PC-9 (cell line): Measurements from ENCODE around the gene GLRA1. TPM values are rescaled to one million over a fixed set of nuclear protein-coding genes. Genes with fewer than 3 reads are reported as not detected.

Experiments
- Bru-seq: library from RNA; stranded (reverse); fragments of 400-500 nt; gene quantifications from one replicate; lab custom pipeline; 2021; lab: Mats Ljungman, UMichigan
- BruChase-seq, 2 experiments: library from RNA; stranded (reverse); fragments of 400-500 nt; gene quantifications; one replicate each; lab custom pipeline; 2021; lab: Mats Ljungman, UMichigan
- BruUV-seq: library from RNA; stranded (reverse); fragments of 400-500 nt; replicated peaks from 2 replicates; lab custom pipeline; 2021; lab: Mats Ljungman, UMichigan
- CTCF ChIA-PET: fragments of 300-600 bp; sonication (Branson Sonifier 250); formaldehyde crosslinking; loops from one replicate; lab custom pipeline; 2022; ENCODE audit warnings: antibody characterized with exemption; lab: Charles Lee
- POLR2A ChIA-PET: fragments of 300-600 bp; sonication (Branson Sonifier 250); formaldehyde crosslinking; loops from one replicate; lab custom pipeline; 2022; ENCODE audit warnings: antibody characterized with exemption; ENCODE audit not compliant: unreplicated experiment; lab: Charles Lee
- DNase-seq, 2 experiments: peaks; one replicate each; pipeline versions ENCODE4 v3.0.0 to v3.0.0-alpha.2; 2015 to 2022; ENCODE audit warnings: mixed read lengths in 1 of 2
- H2AFZ ChIP-seq: fragments of 200-600 bp; sonication (generic); 2 replicates; pipeline ENCODE4 v1.8.1; 2017; ENCODE audit warnings: antibody characterized with exemption
- H3F3A ChIP-seq: fragments of 200-600 bp; sonication (generic); 2 replicates; pipeline ENCODE4 v1.8.1; 2017; ENCODE audit warnings: antibody characterized with exemption, mild to moderate bottlenecking, low read depth; ENCODE audit not compliant: insufficient read depth
- H3K27ac ChIP-seq: fragments of 200-600 bp; sonication (generic); 2 replicates; pipeline ENCODE4 v1.6.1; 2016; ENCODE audit warnings: mixed run types
- H3K27me3 ChIP-seq: fragments of 200-600 bp; sonication (generic); 2 replicates; pipeline ENCODE4 v1.6.1; 2016; ENCODE audit warnings: low read depth, mixed run types; ENCODE audit not compliant: insufficient read depth
- H3K36me3 ChIP-seq: fragments of 200-600 bp; sonication (generic); 2 replicates; pipeline ENCODE4 v1.6.1; 2016; ENCODE audit warnings: low read depth, mixed run types
- H3K4me1 ChIP-seq: fragments of 200-600 bp; sonication (generic); replicated peaks from 2 replicates; pipeline ENCODE4 v1.6.1; 2016; ENCODE audit warnings: mixed run types; ENCODE audit not compliant: insufficient read depth
- H3K4me2 ChIP-seq: fragments of 200-600 bp; sonication (generic); 2 replicates; pipeline ENCODE4 v1.6.1; 2017; ENCODE audit warnings: mixed run types
- H3K4me3 ChIP-seq: fragments of 200-600 bp; sonication (generic); 2 replicates; pipeline ENCODE4 v1.6.1; 2016; ENCODE audit warnings: mixed run types
- H3K79me2 ChIP-seq: fragments of 200-600 bp; sonication (generic); 2 replicates; pipeline ENCODE4 v1.6.1; 2017; ENCODE audit warnings: low read depth, mixed run types
- H3K9me2 ChIP-seq: fragments of 200-600 bp; sonication (generic); 2 replicates; pipeline ENCODE4 v1.8.1; 2017; ENCODE audit warnings: mild to moderate bottlenecking; ENCODE audit not compliant: insufficient read depth
- H3K9me3 ChIP-seq: fragments of 200-600 bp; sonication (generic); 2 replicates; pipeline ENCODE4 v1.8.1; 2016; ENCODE audit warnings: low read depth; ENCODE audit not compliant: insufficient read depth
- H4K20me1 ChIP-seq: fragments of 200-600 bp; sonication (generic); 2 replicates; pipeline ENCODE4 v1.8.1; 2017; ENCODE audit not compliant: insufficient read depth
- CTCF ChIP-seq: fragments of 200-600 bp; sonication (generic); conservative IDR thresholded peaks from 2 replicates; pipeline ENCODE4 v1.6.1; 2017; ENCODE audit warnings: mixed run types, antibody characterized with exemption, mild to moderate bottlenecking, moderate library complexity
- EZH2 ChIP-seq: fragments of 200-600 bp; sonication (generic); IDR thresholded peaks from 2 replicates; pipeline ENCODE4 v1.8.0; 2017; ENCODE audit warnings: antibody characterized with exemption, low read depth
- intact Hi-C: fragments of 100-400 bp; cut with micrococcal nuclease; formaldehyde crosslinking; loops from one replicate; pipeline ENCODE4 v1.10.0; 2022; ENCODE audit not compliant: unreplicated experiment
- long read RNA-seq: library from polyadenylated mRNA; stranded (forward); transcript quantifications from one replicate; pipeline ENCODE4 v2.0.0, GENCODE V29; 2022
- total RNA-seq: library from RNA; stranded (reverse); gene quantifications from 2 replicates; pipeline ENCODE4 v1.2.3, GENCODE V29; 2021

GLRA1 gene
- total RNA-seq (not detected in 2 replicates), Bru-seq, nascent RNA (percentile 2 among the genes with signal in this experiment), BruChase-seq, experiment 1, labeled RNA remaining after a 2-hour chase (not detected), BruChase-seq, experiment 2, labeled RNA remaining after a 6-hour chase (not detected)
- long read RNA-seq, partial matches to known transcripts: 0 of 3 reads
- long read RNA-seq, other reads (novel, unspliced or antisense): 3 of 3 reads

- H3K9me2 ChIP-seq: no peaks in the 10 kb centered on the region
- no peaks in the 10 kb centered on the region for H3K79me2 ChIP-seq
- no peaks in the 10 kb centered on the region for H4K20me1 ChIP-seq
- H3K9me3 ChIP-seq: no peaks in the 10 kb centered on the region
- H3F3A ChIP-seq: no peaks in the 10 kb centered on the region
- intact Hi-C loops: no loop called here
- H3K4me2 ChIP-seq: no peak within 1 kb of the TSS
- no peaks in the 10 kb centered on the region for H3K36me3 ChIP-seq
- H3K4me1 ChIP-seq: no peaks in the 10 kb centered on the region
- no peak for TF ChIP-seq CTCF
- no peak for TF ChIP-seq EZH2
- H3K27me3 ChIP-seq: 0 out of 2 replicates have a peak, but pooled peaks cover 4% of the 10 kb centered on the region
- ChIA-PET CTCF (no interaction called here), POLR2A (no interaction called here)
- no TSS peak for BruUV-seq
- H3K4me3 ChIP-seq: no peak within 1 kb of the TSS
- no peak within 1 kb of the TSS for H2AFZ ChIP-seq
- peak in 1 of 2 experiments; percentile 16 for DNase-seq
- no peak within 1 kb of the TSS for H3K27ac ChIP-seq
These were observed at the start of gene GLRA1 for GRCh38 chr5:151924564-151925301. TSS of gene GLRA1 (minus strand) at chr5:151924851. CDS start at chr5:151924549, 302 bp downstream.

- no peak overlapping the region for H3K4me2 ChIP-seq
- no peaks in the 10 kb centered on the region for H3F3A ChIP-seq
- no peaks in the 10 kb centered on the region for H3K9me3 ChIP-seq
- DNase-seq: no peak
- H3K27ac ChIP-seq: no peak overlapping the region
- ChIA-PET CTCF (no interaction called here), POLR2A (no interaction called here)
- H3K27me3 ChIP-seq: peaks cover 9% of the 10 kb centered on the region
- H3K79me2 ChIP-seq: no peaks in the 10 kb centered on the region
- no peak overlapping the region for H2AFZ ChIP-seq
- TF ChIP-seq CTCF (no peak), EZH2 (no peak)
- no peaks in the 10 kb centered on the region for H4K20me1 ChIP-seq
- H3K4me3 ChIP-seq: no peak overlapping the region
- intact Hi-C loops: no loop called here
- H3K36me3 ChIP-seq: no peaks in the 10 kb centered on the region
- BruUV-seq: no TSS peak
- no peaks in the 10 kb centered on the region for H3K4me1 ChIP-seq
- H3K9me2 ChIP-seq: no peaks in the 10 kb centered on the region
These were observed 46.2 kb upstream of the GLRA1 start for GRCh38 chr5:151970885-151971284.

GRCh38 chr5:151967865-151968264 is 43.2 kb upstream of the GLRA1 start:
- CTCF ChIA-PET: no interaction called here
- H3F3A ChIP-seq: no peaks in the 10 kb centered on the region
- intact Hi-C loops: no loop called here
- no peaks in the 10 kb centered on the region for H3K9me3 ChIP-seq
- no peak overlapping the region for H3K27ac ChIP-seq
- no peak overlapping the region for H3K4me3 ChIP-seq
- H3K4me1 ChIP-seq: no peaks in the 10 kb centered on the region
- no peak overlapping the region for H2AFZ ChIP-seq
- no TSS peak for BruUV-seq
- H3K27me3 ChIP-seq: peaks cover 29% of the 10 kb centered on the region
- H4K20me1 ChIP-seq: no peaks in the 10 kb centered on the region
- H3K4me2 ChIP-seq: no peak overlapping the region
- no peaks in the 10 kb centered on the region for H3K36me3 ChIP-seq
- DNase-seq: no peak
- no peak for TF ChIP-seq CTCF
- TF ChIP-seq EZH2: no peak
- no peaks in the 10 kb centered on the region for H3K79me2 ChIP-seq
- POLR2A ChIA-PET: no interaction called here
- no peaks in the 10 kb centered on the region for H3K9me2 ChIP-seq
